Globus pallidus (tissue), 1 donor: ENCODE measurements around the gene ATG4A.

ENCODE experiments used
- DNase-seq: peaks from one replicate; pipeline ENCODE4 v3.0.0-alpha.2; 2015; ENCODE audit warnings: low spot score

Gene ATG4A

DNA sequence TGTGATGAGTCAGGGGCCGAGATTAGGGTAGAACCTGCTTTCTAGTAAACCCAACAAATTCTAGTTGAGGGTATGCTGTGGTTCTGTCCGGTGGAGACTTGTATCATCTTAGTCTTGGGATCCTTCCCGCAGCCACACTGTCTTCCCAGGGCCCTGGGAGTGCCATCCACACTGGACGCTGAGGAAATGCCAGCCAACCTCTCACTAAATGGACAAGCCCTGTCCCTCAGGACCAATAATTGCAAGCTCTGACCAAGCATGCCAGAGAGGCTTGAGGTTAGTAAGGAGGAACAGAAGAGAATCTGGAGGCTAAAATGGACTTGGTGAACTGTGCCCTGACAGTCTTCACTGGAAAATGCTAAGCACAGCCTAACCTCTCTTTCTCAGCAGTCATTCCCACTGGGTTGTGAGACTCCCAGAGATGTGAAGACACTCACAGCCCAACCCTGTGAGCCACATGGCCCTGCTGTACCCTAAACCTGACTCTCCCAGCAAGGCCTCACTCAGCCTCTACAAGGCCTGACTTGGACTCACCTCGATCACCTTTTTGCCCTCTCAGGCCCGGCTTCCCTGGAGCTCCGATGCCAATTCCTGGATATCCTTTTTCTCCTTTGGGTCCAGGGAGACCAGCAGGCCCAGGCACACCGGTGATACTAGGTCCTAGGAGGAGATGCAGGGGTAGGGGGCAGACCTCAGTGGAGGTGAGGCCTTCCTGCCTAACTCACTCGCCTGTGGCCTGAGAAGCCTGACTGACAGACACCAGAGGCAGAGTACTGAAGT lies 77.6 kb downstream of the ATG4A start:
- no peak for DNase-seq

DNA sequence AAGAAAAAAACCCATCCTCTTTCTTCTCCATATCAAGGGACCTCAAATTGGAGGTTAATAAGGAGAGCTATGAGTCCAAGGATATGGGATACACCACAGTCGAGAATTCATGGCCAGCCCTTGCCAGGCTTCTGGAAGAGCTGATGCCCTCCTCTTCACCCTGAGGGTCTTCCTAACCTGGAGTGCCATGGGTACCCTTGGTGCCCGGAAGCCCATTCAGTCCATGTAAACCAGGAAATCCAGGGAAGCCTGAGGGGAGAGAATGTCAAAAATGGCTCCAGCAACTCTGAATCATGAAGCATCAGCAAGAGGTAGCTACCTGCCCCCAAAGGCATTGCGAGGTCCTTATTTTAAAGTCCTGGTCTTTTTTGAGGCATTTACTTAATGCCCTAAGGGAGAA lies 78.2 kb downstream of the ATG4A start:
- no peak for DNase-seq

DNA sequence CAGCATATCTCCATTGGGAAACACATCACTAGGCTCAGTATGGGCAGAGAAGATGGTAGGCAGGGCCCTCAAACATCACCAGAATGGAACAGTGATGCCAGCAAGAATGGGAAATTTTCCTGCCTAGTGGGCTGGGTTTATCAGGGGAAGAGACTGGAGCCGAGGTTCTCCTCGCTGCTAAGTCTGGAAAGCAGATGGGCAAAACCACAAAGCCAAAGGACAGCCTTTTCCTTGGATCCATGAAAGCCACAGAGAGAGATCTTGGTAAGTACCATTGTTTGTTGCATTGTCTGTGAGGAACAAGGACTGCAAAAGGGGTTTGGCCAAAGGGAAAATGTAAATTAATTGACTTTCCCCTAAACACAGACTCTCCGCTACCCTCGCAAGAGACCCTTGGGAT lies 80.1 kb downstream of the ATG4A start:
- DNase-seq, result no peak

DNA sequence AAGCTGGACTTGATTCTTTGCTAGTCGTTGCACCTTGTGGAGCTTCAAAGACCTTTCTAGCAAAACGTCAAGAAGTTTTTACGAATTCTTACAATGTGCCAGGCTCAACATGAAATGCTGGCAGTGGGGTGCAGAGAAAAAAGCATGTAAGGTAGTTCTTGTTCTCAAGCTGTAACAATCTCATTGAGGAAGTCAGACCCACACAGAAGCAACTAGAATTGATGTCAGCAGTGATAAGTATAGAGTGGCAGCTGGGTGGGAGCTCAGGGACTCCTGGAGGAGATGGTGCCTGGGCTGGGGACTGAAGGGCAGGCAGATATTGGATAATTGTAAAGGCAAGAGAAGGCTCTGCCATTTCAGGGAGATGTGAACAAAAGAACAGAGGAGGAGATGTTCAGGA lies 82.3 kb downstream of the ATG4A start:
- DNase-seq, result no peak

DNA sequence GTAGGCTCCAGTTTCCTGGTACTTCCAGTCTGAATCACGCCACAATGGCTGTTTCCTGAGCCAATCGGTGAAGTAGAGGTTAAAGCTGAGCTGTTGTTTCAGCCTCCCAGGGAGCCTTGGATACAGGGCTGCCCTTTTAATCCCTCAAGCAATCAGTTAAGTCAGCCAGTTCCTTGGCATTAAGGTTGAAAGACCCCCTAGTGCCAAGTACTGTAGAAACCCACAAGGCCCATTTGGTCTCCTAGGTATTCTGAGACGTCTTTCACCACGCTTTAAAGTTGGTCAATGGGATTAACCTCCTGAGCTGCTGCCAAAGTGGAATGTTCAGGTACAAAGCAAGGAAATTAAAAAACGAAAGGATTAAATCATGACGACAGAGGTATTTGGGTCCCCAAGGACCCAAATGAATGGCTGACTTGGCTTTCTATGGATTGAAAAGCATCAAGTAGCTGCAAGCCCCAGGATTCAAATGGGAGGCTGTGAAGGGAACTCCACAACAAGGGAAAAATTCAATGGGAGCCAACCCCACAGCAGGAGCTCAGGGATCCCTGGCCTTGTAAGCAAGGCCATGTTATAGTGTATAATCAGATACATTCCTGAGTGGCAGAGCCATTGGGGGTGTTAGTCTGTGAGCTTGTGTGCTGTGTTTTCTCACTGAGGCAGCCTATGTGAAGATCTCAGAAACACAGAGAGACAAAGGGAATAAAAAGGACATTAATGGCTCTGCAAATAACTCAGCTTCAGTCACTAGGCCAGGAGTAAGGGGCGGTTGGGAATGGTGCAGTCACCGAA lies 86.0 kb downstream of the ATG4A start:
- no peak for DNase-seq

DNA sequence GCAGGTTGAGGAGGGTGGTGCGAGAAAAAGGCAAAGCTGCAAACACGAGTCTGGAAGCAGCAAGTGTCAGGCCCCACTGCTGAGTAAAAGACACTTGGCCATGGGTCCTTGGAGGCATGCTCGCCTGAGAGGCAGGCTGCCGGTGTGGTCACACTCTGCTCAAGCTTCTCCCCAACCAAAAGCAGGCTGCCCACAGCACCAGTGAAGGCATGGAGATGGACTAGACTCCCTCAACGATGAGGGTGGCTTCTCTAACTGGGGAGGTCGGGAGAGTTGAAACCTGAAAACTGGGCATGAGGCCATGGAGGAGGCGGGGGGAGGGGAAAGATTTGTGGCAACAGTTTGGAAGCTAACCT lies 86.5 kb downstream of the ATG4A start:
- DNase-seq, result no peak

DNA sequence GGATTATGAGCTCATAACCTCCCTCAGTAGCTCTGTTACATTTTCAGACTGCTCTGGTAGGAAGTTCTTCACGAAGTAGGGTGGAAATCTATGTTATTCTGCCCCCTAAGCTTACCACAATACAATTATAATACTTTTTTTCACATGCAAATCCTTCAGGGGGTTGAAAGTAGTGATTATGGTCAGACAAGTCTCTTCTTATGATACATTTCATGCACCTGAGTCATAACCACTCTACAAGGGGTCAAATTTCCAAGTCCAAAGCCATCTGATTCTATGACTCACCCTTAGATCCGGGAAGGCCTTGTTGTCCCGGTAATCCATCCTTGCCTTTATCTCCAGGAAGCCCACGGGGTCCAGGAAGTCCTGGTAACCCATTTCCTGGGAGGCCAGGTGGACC lies 95.2 kb downstream of the ATG4A start:
- no peak for DNase-seq

DNA sequence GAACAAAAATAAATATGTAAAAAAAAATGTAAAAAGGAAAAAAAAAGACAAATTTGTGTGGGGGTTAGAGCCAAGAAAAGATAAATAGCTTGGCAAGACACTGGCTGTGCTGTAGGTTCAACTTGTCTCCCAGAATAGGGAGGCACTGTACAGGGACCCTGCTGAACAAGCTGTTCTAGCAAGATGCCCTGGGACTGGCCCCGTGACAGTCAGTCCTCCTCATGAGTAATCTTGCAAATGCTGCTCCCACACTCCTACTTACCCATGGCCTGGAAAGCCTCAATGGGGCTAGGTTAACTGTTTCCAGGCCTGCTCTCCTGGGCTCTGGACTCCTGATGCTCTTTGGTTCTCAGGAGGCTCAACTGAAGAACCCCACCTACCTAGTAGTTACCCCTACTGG lies 106.8 kb downstream of the ATG4A start:
- DNase-seq, result no peak

DNA sequence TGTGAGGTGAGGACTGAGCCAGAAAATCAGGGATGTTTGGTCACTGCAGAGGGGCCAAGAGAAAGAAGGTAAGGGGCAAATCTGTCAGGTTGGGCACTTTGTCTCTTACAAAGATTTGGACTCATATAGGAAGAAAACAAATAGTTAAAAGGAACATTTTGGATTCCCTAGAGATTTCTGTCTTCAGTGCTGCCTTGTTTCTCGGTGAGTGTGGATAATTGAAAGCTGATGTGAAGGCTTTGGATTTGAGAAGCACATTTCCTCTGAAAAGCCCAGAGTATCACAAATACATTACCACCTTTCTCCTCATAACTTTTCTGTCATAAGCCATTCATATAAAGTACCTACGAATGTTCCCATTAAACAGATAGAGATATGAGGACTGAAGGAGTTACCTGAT lies 107.5 kb downstream of the ATG4A start:
- no peak for DNase-seq

DNA sequence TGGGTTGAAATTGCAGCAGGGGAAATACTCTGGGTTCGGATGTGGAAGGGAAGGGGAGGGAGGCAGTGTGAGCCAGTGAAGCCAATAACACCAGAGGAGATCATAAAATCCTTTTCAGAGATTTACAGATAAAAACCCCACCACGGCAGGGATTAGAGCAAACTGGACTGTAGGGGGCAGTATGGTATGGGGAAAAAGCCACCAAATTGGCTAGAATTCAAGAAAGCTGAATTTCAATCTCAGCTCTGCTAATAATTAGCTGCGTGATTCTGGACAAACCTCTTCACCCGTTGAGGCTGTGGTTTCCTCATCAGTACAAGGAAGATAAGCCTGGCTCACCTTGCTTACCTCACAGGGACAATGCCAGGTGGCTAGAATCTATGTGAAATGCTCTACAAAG lies 108.1 kb downstream of the ATG4A start:
- peak; percentile 2 for DNase-seq

DNA sequence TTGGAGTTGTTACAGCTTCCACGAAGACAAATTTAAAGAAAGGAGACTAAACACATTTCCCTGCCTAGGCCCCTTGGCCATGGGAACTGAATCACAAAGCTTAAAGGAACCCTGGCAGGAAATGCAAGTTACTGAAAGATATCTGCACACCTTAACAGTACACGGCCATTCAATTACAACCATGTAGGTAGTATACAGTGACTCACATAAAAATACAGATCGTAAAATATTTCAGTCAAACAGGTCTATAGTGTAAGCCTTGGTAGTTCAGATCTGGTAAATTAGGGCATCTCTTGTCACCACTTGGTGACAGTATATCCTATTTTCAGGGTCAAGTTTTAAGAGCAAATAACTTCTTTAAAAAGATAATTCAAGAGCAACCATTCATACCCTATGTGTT lies 112.0 kb downstream of the ATG4A start:
- no peak for DNase-seq
